K562 treated with DMSO at 1 percent for 24 hours (cell line): Measurements from ENCODE around the gene SLF2. TPM values are rescaled to one million over a fixed set of nuclear protein-coding genes. Genes with fewer than 3 reads are reported as not detected.

Experiments
- total RNA-seq: library from RNA; unstranded; fragments of 300-600 nt; gene quantifications from 2 replicates; pipeline ENCODE4 v1.2.3, GENCODE V29; 2022; ENCODE audit warnings: low read depth; ENCODE audit not compliant: insufficient read depth

SLF2 gene, protein sequence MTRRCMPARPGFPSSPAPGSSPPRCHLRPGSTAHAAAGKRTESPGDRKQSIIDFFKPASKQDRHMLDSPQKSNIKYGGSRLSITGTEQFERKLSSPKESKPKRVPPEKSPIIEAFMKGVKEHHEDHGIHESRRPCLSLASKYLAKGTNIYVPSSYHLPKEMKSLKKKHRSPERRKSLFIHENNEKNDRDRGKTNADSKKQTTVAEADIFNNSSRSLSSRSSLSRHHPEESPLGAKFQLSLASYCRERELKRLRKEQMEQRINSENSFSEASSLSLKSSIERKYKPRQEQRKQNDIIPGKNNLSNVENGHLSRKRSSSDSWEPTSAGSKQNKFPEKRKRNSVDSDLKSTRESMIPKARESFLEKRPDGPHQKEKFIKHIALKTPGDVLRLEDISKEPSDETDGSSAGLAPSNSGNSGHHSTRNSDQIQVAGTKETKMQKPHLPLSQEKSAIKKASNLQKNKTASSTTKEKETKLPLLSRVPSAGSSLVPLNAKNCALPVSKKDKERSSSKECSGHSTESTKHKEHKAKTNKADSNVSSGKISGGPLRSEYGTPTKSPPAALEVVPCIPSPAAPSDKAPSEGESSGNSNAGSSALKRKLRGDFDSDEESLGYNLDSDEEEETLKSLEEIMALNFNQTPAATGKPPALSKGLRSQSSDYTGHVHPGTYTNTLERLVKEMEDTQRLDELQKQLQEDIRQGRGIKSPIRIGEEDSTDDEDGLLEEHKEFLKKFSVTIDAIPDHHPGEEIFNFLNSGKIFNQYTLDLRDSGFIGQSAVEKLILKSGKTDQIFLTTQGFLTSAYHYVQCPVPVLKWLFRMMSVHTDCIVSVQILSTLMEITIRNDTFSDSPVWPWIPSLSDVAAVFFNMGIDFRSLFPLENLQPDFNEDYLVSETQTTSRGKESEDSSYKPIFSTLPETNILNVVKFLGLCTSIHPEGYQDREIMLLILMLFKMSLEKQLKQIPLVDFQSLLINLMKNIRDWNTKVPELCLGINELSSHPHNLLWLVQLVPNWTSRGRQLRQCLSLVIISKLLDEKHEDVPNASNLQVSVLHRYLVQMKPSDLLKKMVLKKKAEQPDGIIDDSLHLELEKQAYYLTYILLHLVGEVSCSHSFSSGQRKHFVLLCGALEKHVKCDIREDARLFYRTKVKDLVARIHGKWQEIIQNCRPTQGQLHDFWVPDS
- total RNA-seq, result 6.8 and 9.2 TPM in 2 replicates

DNA sequence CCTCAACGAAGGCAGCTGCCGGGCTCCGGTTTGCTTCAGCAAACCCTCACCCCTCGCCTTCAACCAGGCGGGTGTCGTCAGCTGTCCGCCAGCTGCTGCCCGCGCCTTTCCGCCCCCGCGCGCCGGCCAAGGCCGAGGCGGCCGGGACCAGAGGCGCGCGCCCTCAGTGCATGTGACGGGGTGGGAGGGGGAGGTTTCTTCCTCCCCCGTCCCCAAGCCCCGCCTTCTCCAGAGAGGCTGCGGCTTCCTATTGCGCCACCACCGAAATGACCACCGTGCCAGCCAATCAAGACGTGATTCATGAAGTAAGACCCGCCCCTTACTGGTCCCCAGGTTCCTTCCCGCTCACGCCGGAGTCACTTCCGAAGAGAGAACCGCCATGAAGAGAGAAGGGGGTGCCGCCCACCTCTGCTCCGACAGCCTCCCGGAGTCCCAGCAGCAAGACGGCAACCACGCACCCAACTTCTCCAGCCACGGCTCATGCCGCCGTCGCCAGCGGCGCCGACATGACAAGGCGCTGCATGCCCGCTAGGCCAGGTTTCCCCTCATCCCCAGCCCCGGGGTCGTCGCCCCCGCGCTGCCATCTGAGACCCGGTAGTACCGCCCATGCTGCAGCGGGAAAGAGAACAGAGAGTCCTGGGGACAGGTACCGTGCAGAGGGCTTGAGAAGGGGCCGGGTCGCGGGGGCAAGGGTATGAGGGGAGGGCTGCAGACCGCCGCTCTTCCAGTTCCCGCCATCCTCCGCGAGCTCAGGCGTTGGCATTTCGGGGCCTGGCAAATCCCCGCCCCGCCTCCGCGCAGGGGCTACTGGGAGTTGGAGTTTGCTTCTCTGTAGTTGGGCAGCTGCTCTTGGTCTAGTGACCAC is at the start of gene SLF2:
Gene SLF2, plus strand, starts transcription at position 359 of the 865 bp plus-strand sequence. Its CDS starts 148 bp downstream, at position 507.

DNA sequence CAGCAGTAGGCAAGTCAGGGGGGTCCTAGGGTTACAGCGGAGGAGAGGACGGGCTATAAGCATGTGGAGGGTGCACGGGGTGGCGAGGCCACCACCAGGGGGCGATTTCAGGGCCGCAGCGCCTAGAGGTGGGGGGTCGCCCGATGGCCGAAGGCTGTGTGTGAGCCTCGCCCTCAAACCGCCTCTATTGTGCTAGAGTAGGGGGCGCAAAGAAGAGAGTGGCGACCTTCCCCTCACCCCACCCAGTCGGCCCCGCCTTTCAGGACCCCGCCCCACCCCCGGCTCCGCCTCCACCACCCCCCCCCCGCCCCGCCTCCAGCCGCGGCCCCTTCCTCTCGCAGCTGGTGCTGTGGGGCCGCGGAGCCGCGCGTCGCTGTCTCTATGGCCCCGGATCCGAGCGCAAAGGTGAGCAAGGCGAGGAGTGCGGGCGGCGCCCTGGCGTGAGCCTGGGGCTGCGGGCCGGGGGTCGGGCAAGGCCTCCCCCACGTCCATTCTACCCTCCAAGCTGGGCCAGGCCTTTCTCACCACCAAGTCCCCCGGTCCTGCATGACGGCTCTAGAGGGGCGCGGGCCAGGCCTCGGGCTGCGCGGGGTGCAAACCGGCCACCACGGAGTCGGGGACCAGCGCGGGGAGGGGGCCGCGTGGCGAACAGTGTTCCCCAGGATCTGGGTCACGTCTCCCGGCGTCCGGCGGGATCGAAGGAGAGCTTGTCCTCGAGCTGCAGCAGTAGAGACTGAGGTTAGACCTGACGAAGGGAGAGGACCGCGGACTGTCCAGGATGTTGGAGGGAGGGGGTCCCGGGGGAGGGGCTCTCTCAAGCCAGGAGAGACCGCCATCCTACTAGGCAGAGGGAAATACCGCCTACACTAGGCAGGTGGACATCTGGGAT is 56.7 kb downstream of the SLF2 start, which contains the start of gene SEMA4G:
Gene SEMA4G, plus strand, starts transcription at position 318 of the 889 bp plus-strand sequence. CDS start 3,409 bp downstream, outside the sequence.

DNA sequence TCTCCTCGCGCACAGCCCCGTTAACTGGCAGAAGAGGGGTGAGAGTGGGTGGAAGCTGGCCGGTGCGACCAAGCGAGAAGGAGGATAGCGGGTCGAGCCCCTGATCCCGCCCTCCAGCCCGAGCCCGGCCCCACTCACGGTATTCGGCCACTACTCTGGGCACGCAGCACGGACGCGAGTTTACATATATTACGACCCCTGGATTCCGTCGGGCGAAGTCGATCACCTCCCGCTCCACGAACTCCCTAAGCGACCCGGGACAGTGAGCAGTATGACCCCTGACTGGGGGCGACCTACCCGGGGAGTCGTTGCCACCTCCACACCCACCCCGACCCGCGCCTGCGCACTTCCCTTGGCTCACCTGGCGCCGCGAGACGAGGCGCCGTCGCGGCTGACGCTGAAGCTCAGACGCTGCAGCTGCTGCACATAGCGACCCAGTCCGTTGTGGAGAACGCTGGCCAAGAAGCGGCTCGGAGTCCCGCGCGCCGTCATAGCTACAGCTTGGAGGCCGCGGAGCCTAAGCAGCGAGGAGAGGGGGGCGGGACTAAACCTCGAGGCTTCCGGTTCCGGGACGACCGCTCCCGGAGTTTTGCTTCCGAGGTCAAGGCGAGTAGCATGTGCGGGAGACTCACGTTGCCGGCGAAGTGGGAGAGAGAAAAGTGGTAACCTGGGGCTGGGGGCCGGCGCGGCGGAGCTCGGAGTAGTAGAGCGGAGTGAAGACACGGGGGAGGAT is 74.4 kb downstream of the SLF2 start, which contains the start of the genes MRPL43 and TWNK:
Gene MRPL43, minus strand, starts transcription at position 546 of the 733 bp plus-strand sequence. Its CDS starts 54 bp downstream, at position 492.
Gene TWNK, plus strand, starts transcription at position 592 of the 733 bp plus-strand sequence. CDS start 668 bp downstream, outside the sequence.

DNA sequence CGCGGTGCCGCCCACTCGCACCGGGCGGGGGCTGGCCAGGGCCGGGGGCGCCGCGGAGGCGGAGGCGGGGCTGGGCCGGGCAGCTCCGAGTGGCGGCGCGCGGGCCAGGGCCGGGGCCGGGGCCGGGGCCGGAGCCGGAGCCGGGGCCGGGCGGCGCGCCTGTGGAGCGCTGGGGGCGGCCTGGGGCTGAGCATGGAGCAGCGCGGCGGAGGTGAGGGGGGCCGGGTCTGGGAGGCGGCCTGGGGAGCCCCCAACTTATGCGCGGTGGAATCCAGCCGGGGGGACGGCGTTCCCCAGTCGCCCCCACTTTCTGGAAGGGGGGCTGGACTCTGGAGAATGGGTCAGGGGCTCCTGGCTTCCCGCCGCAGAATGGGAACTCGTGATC is 87.0 kb downstream of the SLF2 start, which contains the start of gene LZTS2:
Gene LZTS2, plus strand, starts transcription at position 67 of the 385 bp plus-strand sequence. CDS start 2,731 bp downstream, outside the sequence.

Other genes with a start within 250 kb of the SLF2 start
- not detected in 2 replicates for gene PAX2, start 167.4 kb upstream of the SLF2 start, total RNA-seq
- gene SEMA4G, start 56.5 kb downstream of the SLF2 start, total RNA-seq, result 1.7 and 2.2 TPM in 2 replicates
- 60.4 and 67.9 TPM in 2 replicates for gene MRPL43, start 74.5 kb downstream of the SLF2 start, total RNA-seq
- 5.5 and 5.6 TPM in 2 replicates for gene TWNK, start 74.6 kb downstream of the SLF2 start, total RNA-seq
- gene LZTS2, start 86.8 kb downstream of the SLF2 start, total RNA-seq, result 57.4 and 59.9 TPM in 2 replicates
- 0.71 and 0.83 TPM in 2 replicates for gene PDZD7, start 118.2 kb downstream of the SLF2 start, total RNA-seq
- gene SFXN3, start 118.3 kb downstream of the SLF2 start, total RNA-seq, result 1.6 and 2.2 TPM in 2 replicates
- 26.7 and 31.9 TPM in 2 replicates for gene KAZALD1, start 149.0 kb downstream of the SLF2 start, total RNA-seq
- gene TLX1, start 218.3 kb downstream of the SLF2 start, total RNA-seq, result 0.63 and 2.0 TPM in 2 replicates